ENCODE data around the gene GSG1.

The GSG1 gene

GRCh38 chr12:13103391-13104033 lies at the start of gene GSG1:
Gene GSG1 (minus strand): TSS chr12:13103667. CDS start chr12:13103512, 155 bp downstream.
- no peak for DNase-seq (ENCODE audit: low spot score)

- no peak for DNase-seq (ENCODE audit: low spot score)
Measured at GRCh38 chr12:13153180-13153579, 49.7 kb upstream of the GSG1 start.

GRCh38 chr12:13152756-13153155 lies 49.3 kb upstream of the GSG1 start:
- no peak for DNase-seq (ENCODE audit: low spot score)

- no peak for DNase-seq (ENCODE audit: low spot score)
Measured at GRCh38 chr12:13152281-13152680, 48.8 kb upstream of the GSG1 start.

- no peak for DNase-seq (ENCODE audit: low spot score)
Measured at GRCh38 chr12:13149411-13149810, 45.9 kb upstream of the GSG1 start.

GRCh38 chr12:13148485-13148847 lies 45.0 kb upstream of the GSG1 start:
- DNase-seq (ENCODE audit: low spot score), result no peak

GRCh38 chr12:13147688-13148484 lies 44.4 kb upstream of the GSG1 start:
- DNase-seq (ENCODE audit: low spot score), result no peak

GRCh38 chr12:13146336-13146938 lies 43.0 kb upstream of the GSG1 start:
- no peak for DNase-seq (ENCODE audit: low spot score)

GRCh38 chr12:13144266-13144828 lies 40.9 kb upstream of the GSG1 start:
- no peak for DNase-seq (ENCODE audit: low spot score)

- DNase-seq (ENCODE audit: low spot score), result no peak
Measured at GRCh38 chr12:13142747-13143146, 39.3 kb upstream of the GSG1 start.

- no peak for DNase-seq (ENCODE audit: low spot score)
Measured at GRCh38 chr12:13141686-13142085, 38.2 kb upstream of the GSG1 start.

- DNase-seq (ENCODE audit: low spot score), result peak; percentile 78
Measured at GRCh38 chr12:13135371-13136178, 32.1 kb upstream of the GSG1 start.

GRCh38 chr12:13133886-13134285 lies 30.4 kb upstream of the GSG1 start:
- DNase-seq (ENCODE audit: low spot score), result no peak

GRCh38 chr12:13130981-13131380 lies 27.5 kb upstream of the GSG1 start:
- DNase-seq (ENCODE audit: low spot score), result no peak

- no peak for DNase-seq (ENCODE audit: low spot score)
Measured at GRCh38 chr12:13128291-13128965, 25.0 kb upstream of the GSG1 start.

- no peak for DNase-seq (ENCODE audit: low spot score)
Measured at GRCh38 chr12:13127444-13127843, 24.0 kb upstream of the GSG1 start.

GRCh38 chr12:13126494-13126893 lies 23.0 kb upstream of the GSG1 start:
- DNase-seq (ENCODE audit: low spot score), result no peak

GRCh38 chr12:13125996-13126395 lies 22.5 kb upstream of the GSG1 start:
- no peak for DNase-seq (ENCODE audit: low spot score)

- DNase-seq (ENCODE audit: low spot score), result no peak
Measured at GRCh38 chr12:13124656-13125505, 21.4 kb upstream of the GSG1 start.

- DNase-seq (ENCODE audit: low spot score), result no peak
Measured at GRCh38 chr12:13121568-13121967, 18.1 kb upstream of the GSG1 start.

- DNase-seq (ENCODE audit: low spot score), result no peak
Measured at GRCh38 chr12:13120413-13120812, 16.9 kb upstream of the GSG1 start.
